Stimulated activated CD4-positive, alpha-beta T cell treated with anti-CD3 and anti-CD28 coated beads, Interleukin-12 subunit alpha, Interleukin-12 subunit beta, amount 100 ng/mL, for 4 hours (primary cell): ENCODE data around the gene IVD.
A peak's percentile ranks its signal among the peaks of the same experiment; 100 is the strongest.

Experiments used
- DNase-seq: peaks from one replicate; pipeline ENCODE4 v3.0.0-alpha.2; 2020

Gene IVD

DNA sequence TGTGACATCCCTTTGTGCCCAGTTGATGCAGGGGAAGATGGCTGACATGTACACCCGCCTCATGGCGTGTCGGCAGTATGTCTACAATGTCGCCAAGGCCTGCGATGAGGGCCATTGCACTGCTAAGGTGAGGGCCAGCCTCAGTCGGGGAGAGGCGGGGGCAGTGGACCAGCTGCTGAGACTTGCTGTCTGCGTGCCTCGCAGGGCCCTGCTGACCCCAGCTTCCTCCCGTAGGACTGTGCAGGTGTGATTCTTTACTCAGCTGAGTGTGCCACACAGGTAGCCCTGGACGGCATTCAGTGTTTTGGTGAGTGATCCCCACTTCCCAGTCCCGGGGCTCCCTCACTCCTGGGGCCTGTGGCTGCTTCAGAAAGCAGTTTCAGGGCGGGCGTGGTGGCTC, 10.5 kb downstream of the IVD start:
- DNase-seq: no peak

GRCh38 chr15:40418126-40418525, 12.5 kb downstream of the IVD start:
- DNase-seq: no peak

DNA sequence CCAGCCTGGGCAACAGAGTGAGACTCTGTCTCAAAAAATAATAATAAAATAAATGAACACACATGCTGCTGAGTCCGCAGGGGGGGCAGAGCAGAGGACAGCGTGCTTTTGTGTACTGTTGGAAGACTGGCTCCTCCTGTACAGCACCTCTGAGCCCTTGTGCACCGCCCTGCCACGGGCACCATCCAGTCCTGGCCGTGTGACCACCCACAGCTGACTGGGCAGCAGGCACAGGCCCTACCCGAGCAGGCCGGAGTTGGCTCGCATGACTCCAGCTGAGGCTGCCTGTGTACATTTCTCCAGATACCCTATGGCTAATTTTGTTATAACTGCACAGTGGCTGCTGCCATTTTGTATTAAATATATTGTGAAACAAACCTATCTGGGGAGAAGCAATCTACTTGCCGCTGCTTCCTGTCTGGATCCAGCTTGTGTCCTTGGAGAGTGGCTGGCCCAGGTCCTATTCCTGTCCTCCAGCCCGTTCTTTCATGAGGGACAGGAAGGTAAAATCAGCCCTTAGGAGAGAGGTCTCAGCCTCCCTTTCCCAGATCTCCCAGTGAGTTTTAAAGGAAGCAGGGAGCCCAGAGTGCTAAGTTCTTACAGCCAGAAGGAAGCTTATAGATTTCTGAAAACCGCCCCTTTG, 14.6 kb downstream of the IVD start:
- DNase-seq: no peak

- no peak for DNase-seq
Observed at GRCh38 chr15:40420793-40421192, 15.2 kb downstream of the IVD start.

- DNase-seq: peak; percentile 84
Observed at GRCh38 chr15:40421246-40422157, 15.9 kb downstream of the IVD start.

GRCh38 chr15:40424483-40425115, 19.0 kb downstream of the IVD start:
- no peak for DNase-seq

- no peak for DNase-seq
Observed at GRCh38 chr15:40425681-40426080, 20.1 kb downstream of the IVD start.

DNA sequence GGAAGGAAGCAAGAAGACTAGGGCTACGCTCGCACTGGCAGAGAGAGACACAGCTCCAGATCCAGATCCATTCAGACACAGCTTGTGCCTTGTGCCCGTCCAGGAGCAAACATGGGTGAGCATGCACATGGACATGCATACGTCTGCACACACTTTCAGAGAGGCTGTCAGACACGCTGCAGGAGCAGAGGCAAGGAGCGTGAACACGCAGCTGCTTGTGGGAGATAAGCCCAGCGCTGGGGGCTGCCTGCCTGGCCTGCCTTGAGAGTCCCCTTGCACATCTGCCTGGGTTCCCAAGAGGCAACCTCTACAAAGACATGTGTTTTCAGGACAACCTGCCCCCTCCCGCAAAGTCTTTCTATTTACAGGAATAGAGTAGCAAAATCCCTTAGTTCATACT, 21.6 kb downstream of the IVD start:
- DNase-seq: no peak

- no peak for DNase-seq
Observed at GRCh38 chr15:40428185-40428584, 22.6 kb downstream of the IVD start.

DNA sequence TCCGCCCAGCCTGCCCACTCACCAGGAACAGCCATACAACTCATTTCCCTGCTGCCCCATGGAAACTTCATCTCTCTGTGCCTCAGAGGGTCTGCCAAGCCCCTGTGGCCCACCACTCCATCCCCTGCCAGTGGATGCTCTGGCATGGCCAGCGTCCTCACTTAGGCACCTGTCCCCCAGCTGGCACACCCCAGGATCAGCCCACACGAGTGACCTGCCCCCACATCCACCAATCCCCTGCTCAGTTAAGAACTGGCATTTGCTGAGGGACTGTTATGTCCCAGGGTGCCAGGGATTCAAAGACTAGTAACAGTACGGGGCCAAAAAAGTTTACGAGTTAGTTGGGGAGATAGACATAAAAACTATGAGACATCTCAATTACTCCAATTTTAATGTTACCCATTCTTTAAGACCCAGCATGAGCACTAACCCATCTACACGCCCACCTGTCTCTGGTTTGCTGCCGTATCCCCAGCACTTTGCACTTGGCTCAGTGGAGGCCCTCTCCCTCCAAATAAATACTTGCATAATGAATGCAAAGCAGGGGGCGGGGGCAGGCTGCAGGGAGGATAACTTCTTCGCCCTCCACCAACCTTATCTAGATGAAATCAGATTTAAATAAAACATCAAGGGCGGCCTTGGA, 23.6 kb downstream of the IVD start:
- no peak for DNase-seq

- DNase-seq: no peak
Observed at GRCh38 chr15:40430271-40430805, 24.7 kb downstream of the IVD start.

DNA sequence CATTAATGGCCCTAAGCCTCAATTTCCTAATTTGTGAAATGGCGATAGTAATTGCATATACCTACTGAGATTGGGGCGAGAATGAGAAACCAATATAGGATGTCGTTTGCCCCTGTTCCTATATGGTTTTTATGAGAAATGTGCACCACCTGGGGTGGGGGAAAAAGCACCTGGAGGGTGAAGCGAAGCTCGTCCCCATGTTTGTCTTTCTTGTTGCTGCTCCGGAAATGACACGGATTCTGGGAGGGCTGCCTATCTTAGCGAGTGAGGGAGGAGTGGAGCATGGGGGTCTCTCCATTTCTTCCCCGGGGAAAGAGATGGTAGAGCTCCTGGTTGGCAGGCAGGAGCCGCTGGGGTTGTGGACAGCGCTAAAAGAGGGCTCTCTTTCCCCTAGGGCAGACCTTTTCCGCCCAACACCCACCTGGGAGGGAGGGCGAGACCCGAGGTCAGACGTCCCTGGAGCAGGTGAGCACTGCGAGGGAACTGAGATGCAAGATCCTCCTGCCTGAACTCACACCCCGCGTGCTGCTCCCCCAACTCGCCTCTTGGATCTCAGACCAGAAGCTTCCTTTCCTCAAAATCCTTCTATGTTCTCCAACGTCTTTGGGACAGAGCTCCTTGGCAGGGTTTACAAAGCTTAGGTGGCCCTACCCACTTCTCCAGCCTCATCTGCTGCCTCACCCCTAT, 29.6 kb downstream of the IVD start:
- no peak for DNase-seq

DNA sequence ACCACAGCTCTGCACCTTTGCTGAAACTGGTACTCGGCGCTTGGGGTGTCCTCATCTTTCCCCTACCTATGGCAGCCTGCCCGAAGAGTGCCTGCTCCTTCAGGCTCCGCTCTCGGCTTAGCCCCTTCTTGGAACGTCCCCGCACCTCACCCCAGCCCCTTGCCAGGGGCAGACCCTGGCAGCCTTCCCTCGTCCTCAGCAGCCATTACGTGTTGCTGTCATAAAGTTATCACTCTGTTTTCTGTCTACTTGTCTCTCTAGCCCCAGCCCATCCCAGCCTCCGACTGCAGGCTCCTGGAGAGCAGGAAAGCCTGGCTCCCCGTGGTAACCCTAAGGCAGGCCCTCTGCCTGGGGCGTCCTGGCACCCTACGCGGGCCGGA, 30.1 kb downstream of the IVD start:
- DNase-seq: no peak

GRCh38 chr15:40436116-40436891, 30.7 kb downstream of the IVD start:
- DNase-seq: no peak

DNA sequence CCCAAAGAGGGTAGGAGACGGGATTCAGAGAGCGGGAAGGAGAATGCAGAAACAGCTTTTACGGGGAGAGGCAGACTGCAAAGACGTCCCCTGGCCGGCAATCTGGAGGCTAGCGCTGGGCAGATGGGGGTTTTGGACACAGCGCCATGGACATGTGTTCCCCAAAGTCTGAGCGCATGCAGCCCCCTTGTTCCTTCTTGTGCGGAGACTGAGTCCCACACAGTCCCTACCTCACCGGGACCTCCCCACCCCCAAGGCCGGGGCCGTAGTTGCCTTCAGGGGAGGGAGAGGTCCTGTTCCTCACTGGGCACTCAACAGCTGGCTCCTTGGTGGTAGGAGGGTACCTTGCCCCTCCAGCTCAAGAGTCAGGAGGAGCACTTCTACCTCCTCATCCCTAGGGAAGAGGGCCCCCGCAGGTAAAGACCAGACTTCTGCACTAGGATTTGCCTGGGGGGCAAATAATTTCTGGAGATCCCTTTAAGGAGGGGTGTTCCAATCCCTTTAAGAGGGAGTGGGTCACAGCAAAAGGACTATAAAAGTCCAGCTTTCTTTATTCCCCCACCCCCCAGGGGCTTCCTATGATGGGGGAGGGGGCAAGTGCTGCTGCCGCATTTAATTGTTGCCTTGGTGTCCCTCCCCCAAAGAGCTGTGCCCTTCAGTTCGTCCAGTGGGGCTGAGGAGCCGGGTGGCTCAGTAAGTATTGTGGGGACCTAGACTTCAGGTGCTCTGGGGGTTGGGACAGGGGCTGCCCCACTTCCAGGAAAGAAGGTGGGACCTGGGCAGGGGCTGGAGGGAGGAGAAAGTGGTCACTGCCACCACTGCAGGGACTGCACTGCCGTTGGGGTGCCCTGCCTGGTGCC, 31.5 kb downstream of the IVD start:
- DNase-seq: no peak

DNA sequence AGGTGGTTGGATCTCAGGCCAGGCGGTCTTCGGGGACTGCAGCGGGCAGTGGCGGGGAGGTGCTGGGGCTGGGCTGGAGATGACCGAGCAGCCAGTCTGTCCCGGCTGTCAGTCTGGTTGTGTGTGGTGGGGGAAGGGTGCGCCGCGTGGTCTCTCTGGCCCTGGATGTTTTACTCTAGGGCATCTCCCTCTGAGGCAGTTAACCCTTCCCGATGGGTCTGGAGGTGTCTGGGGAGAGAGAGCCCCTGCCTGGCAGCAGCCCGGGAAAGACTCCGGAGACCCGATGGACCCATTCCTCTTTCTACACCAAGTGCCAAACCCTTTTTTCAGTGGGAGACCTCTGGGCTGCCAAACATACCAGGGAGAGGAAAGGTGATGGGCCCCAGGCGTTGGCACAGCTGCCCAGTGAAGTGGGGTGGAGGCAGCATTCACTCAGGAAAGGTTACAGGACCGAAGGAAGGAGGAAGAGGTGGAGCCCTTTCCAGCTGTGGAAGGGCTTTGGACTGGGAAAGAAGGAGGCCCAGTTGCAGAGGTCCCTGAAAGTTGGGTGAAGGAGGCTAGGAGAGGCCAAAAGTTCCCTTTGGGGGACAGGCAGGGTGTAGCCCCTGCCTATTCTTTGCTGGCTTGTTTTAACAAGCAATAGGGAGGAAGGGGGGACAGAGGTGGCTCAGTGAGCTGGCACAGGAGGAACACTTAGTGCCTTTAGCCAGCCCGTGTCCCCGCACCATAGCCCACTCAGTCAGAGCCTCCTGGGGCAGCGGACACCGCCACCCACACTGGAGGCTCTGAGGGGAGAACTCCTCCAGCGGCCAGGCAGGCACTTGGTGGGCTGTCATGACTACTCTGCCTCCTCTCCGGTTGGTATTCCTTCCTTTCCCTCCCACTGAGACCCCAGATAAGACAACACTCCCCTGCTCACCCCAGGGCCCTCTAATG, 32.4 kb downstream of the IVD start:
- DNase-seq: no peak

DNA sequence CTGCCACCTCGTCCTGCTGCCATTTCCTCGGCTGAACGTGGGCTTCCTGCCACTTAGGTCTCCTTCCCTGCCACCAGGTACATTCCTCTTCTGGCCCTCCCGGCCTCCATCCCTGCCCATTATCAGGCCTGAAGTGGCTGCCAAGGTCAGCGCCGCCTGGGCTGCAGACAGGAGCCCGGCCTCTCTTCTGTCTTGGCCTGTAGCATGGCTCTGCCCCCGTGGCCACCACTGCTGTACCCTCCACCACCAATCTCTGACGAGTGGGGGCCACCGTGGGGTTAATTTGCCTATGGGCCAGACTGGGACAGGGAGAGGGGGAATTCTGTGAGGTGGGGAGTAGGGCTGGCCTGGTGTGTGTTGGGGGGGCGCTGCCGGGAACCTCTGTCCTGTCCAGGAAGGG, 33.1 kb downstream of the IVD start:
- no peak for DNase-seq

DNA sequence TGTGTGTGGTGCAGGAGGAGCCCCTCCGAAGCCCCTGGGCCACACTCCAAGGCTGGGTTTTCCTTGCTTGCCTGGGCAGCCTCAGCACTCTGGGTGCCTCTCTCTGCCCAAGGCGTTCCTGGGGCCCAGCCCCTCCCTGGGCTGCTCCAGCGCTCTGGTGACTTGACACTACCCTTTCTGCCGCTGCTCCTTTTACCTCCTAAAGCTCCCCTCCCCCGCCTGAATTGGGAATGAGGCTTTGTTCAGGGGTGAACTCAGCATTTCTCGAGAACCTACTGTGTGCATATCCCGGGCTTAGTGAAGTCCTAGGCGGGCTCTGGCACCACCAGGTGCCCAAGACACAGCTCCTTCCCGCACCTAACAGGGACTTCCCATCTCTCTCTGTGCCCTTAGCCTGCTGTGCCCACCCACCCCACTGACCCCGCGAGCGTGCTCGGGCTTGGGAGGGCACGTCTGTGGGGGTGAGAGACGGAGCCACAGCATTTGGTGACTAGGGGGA, 33.9 kb downstream of the IVD start:
- no peak for DNase-seq

DNA sequence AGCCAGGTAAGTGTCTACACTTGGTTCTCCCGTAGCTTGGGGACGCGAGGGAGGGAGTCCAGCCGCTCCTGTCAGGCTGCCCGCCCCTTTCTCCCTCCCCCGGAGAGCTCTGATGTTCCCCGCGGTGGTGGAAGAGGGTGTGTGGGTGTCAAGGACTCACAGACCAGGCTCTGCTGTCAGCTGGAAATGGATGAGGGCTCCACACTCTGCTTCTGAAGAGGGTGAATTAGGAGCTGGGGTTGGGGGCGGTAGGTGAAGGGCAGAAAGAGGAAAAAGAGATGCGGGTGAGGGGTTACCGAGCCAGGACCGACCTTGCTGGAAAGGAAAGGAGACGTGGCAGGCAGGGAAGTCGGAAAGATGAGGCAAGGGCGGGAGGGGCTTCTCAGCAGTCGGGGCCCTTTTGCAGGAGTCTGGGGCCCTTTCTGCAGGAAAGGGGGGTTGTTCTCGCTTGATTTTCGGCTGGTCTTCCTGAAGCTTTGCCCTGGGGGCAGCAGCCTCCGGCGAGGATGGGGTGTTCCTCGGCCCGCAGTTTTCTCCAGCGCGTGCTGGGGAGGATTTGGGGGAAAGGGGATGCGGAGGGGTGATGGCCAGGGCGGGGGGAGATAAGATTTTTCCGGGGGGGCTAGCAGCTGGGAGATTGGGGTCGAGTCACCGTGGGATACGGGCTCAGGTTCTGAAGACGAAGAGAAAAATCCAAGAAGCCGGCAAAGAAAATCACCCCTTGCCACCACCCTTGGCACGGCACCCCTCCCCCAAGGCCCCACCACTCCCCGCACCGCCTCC, 34.6 kb downstream of the IVD start:
- no peak for DNase-seq
